OCI-LY3 (cell line): ENCODE results near the gene AP5B1.

Experiments
- H2AFZ ChIP-seq: fragments of 200-600, 300-600 bp; shearing (Covaris generic); 2 replicates; pipeline ENCODE4 v1.6.0; 2014; ENCODE audit warnings: antibody characterized with exemption, low read depth, low read length
- H3K27ac ChIP-seq: fragments of 200-600, 300-600 bp; sonication (generic); 2 replicates; pipeline ENCODE4 v1.5.1; 2014; ENCODE audit warnings: mild to moderate bottlenecking, low read length, moderate library complexity, mixed read lengths
- H3K27me3 ChIP-seq: fragments of 200-600, 300-600 bp; sonication (generic); 2 replicates; pipeline ENCODE4 v1.6.1; 2014; ENCODE audit warnings: low read depth, low read length, mixed read lengths
- H3K36me3 ChIP-seq: fragments of 200-600, 300-600 bp; sonication (generic); replicated peaks from 2 replicates; pipeline ENCODE3; 2014; ENCODE audit warnings: low read depth, low read length, mixed read lengths
- H3K4me1 ChIP-seq: fragments of 300-600, 200-600 bp; sonication (generic); 2 replicates; pipeline ENCODE4 v1.6.1; 2014; ENCODE audit warnings: low read length, mixed read lengths
- H3K4me2 ChIP-seq: fragments of 200-600, 300-600 bp; sonication (generic); 2 replicates; pipeline ENCODE4 v1.6.1; 2014; ENCODE audit warnings: low read length, mixed read lengths
- H3K4me3 ChIP-seq: fragments of 300-600, 200-600 bp; sonication (generic); 2 replicates; pipeline ENCODE4 v1.5.1; 2014; ENCODE audit warnings: antibody characterized with exemption, mild to moderate bottlenecking, low read length, moderate library complexity
- H3K79me2 ChIP-seq: fragments of 300-600, 200-600 bp; shearing (Covaris generic); 2 replicates; pipeline ENCODE4 v1.6.1; 2014; ENCODE audit warnings: mild to moderate bottlenecking, low read length, mixed read lengths
- H3K9ac ChIP-seq: fragments of 300-600, 200-600 bp; shearing (Covaris generic); 2 replicates; pipeline ENCODE4 v1.6.0; 2014; ENCODE audit warnings: mild to moderate bottlenecking, low read length, moderate library complexity
- H3K9me3 ChIP-seq: fragments of 200-600, 300-600 bp; shearing (Covaris generic); 2 replicates; pipeline ENCODE4 v1.6.1; 2014; ENCODE audit warnings: low read length, mixed read lengths; ENCODE audit not compliant: insufficient read depth
- H4K20me1 ChIP-seq: fragments of 200-600, 300-600 bp; sonication (generic); 2 replicates; pipeline ENCODE4 v1.6.1; 2016; ENCODE audit warnings: low read length, mixed read lengths; ENCODE audit not compliant: insufficient read depth
- CTCF ChIP-seq: fragments of 200-600, 300-600 bp; sonication (generic); IDR thresholded peaks from 2 replicates; pipeline ENCODE4 v1.5.1; 2014; ENCODE audit warnings: antibody characterized with exemption, low read length, low read depth
- EZH2phosphoT487 ChIP-seq: fragments of 200-600 bp; shearing (Covaris generic); IDR thresholded peaks from 2 replicates; pipeline ENCODE4 v1.6.1; 2018; ENCODE audit warnings: antibody characterized with exemption, mixed run types, low read depth

Gene AP5B1

GRCh38 chr11:65806979-65807378 is 26.2 kb upstream of the AP5B1 start:
- no peaks in the 10 kb centered on the region for H3K9me3 ChIP-seq
- H3K4me2 ChIP-seq: peak overlapping the region; percentile 4; the same call in 1 of the 2 replicates
- no peaks in the 10 kb centered on the region for H3K79me2 ChIP-seq
- H3K27me3 ChIP-seq: peaks cover 24% of the 10 kb centered on the region
- peaks cover 14% of the 10 kb centered on the region for H3K4me1 ChIP-seq
- TF ChIP-seq CTCF (no peak), EZH2phosphoT487 (no peak)
- H3K27ac ChIP-seq: no peak overlapping the region
- no peaks in the 10 kb centered on the region for H3K36me3 ChIP-seq
- no peaks in the 10 kb centered on the region for H4K20me1 ChIP-seq
- H3K4me3 ChIP-seq: no peak overlapping the region
- H3K9ac ChIP-seq: no peak overlapping the region
- H2AFZ ChIP-seq: no peak overlapping the region

DNA sequence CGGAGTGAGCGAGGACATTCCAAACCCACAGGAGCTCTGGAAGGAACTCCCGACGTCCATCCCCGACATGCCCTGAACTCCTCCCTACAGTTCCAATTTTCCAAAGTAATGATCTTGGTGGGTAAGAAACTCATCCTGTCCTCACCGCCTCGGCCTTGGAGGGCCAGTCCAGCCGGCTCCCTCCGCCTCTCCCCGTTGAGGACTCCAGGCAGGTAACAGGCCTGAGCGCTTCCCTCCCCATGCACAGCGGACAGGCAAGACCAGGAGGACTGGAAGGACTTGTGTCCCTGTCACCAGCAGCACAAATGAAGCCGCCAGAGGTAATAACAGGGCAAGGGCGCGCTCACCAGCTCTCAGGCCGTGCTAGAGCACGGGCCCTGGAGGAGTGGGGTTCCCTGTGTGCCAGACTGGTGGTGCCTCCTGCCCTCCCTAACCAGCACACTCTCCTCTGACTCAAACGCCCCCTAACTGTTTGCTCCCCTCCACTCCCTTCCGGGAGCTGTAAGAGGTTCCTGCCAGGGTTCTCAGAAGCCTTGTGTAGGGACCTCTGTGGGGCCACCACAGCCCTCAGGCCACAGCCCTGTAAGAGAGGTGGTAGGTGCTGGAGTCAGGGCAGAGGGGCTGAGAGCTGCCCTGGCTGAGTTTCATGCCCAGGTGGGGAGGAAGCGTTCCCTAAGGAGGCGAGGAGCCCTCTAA is 23.2 kb upstream of the AP5B1 start:
- Histone ChIP-seq H3K79me2 (no peaks in the 10 kb centered on the region), H3K4me2 (peak overlapping the region; percentile 78; the same call in 1 of the 2 replicates), H2AFZ (no peak overlapping the region), H3K27ac (no peak overlapping the region), H3K4me1 (peaks cover 14% of the 10 kb centered on the region), H3K9ac (no peak overlapping the region), H3K36me3 (no peaks in the 10 kb centered on the region), H3K4me3 (no peak overlapping the region), H3K27me3 (peaks cover 26% of the 10 kb centered on the region), H4K20me1 (no peaks in the 10 kb centered on the region), H3K9me3 (no peaks in the 10 kb centered on the region)
- TF ChIP-seq EZH2phosphoT487: no peak
- no peak for TF ChIP-seq CTCF

DNA sequence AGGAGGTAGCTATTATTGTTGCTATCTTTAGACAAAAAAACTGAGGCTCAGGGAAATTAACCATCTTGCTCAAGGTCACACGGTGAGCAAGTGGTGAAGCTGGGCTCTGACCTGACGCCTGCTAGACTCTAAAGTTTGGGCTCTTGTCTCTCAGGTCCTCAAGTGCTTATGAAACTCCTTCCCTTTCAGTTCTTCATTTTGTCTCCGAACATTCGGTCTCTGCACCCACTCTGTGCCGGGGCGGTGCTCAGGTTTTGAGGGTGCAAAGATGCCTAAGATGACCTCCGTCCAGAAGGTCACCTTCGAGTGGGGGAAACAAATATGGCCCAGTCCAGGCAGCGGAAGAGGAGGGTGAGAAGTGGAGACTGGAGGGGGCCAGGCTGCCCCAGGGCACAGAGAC is 22.1 kb upstream of the AP5B1 start:
- H4K20me1 ChIP-seq: no peaks in the 10 kb centered on the region
- H3K4me1 ChIP-seq: peaks cover 14% of the 10 kb centered on the region
- H3K27me3 ChIP-seq: peaks cover 28% of the 10 kb centered on the region
- peak overlapping the region; percentile 78 for H3K4me2 ChIP-seq
- no peaks in the 10 kb centered on the region for H3K79me2 ChIP-seq
- no peak overlapping the region for H3K27ac ChIP-seq
- no peak overlapping the region for H3K9ac ChIP-seq
- H2AFZ ChIP-seq: peak overlapping the region; percentile 47
- no peaks in the 10 kb centered on the region for H3K36me3 ChIP-seq
- H3K4me3 ChIP-seq: peak overlapping the region; percentile 63
- no peak for TF ChIP-seq EZH2phosphoT487
- no peak for TF ChIP-seq CTCF
- no peaks in the 10 kb centered on the region for H3K9me3 ChIP-seq

DNA sequence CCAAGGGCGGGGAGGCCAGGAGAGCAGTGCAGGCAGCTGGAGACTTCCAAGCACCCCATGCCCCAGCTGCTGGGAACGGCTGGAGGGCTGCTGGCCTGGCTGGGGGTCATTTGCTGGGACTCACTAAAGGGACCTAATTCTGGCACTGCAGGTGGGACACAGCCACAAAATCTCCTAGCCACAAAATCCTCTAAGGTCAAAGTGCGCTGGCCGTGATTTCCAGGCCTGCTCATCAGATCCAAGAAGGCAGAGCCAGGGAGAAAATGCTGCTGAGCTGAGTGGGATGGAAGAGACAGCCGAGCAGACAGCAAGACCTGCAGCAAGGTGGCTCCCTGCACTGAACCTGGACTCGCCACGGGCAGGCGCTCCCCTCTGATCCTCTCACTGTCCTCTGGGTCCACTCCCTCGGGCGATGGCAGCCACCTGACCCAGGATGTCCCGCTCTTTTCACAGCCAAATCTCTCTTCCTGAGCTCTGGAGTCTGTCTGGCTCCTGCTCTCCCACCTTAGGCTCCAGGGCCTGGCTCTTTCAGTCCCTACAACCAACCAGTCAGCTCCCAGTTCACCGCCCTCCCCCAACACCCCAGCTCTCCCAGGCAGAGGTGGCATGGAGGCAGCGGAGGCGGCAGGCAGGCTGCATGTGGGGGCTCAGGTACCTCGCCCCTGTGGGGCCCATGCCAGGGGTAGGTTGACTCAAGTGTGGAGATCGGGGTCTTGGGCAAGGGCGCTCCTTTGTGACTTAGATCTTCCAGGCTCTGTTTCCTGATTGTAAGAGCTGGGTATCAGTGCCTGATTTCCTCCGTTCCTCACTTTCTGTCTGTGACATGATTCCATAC is 20.6 kb upstream of the AP5B1 start:
- Histone ChIP-seq H4K20me1 (no peaks in the 10 kb centered on the region), H2AFZ (no peak overlapping the region), H3K27ac (no peak overlapping the region), H3K36me3 (no peaks in the 10 kb centered on the region), H3K27me3 (peaks cover 36% of the 10 kb centered on the region), H3K79me2 (no peaks in the 10 kb centered on the region), H3K9ac (no peak overlapping the region), H3K4me1 (peaks cover 14% of the 10 kb centered on the region), H3K4me3 (no peak overlapping the region), H3K9me3 (no peaks in the 10 kb centered on the region), H3K4me2 (no peak overlapping the region)
- TF ChIP-seq EZH2phosphoT487 (no peak), CTCF (no peak)
